Measurements from ENCODE around the gene LSM11.

LSM11 gene

DNA sequence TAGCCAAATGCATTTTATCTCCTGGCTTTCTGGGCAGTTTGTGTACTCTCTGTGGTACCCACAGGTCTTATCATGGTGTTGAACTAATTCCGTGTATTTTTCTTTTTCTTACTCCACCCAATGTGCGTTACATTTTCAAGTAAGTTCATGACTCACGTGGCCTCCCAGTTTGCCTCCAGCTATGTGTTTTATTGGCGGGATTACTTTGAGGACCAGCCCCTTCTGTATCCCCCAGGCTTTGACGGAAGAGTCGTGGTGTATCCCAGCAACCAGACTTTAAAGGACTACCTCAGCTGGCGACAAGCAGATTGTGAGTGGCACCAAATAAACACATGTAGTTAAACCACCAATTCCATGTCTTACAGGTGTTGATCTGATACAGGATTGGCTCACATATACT lies 9.1 kb upstream of the LSM11 start:
- DNase-seq = no peak

DNA sequence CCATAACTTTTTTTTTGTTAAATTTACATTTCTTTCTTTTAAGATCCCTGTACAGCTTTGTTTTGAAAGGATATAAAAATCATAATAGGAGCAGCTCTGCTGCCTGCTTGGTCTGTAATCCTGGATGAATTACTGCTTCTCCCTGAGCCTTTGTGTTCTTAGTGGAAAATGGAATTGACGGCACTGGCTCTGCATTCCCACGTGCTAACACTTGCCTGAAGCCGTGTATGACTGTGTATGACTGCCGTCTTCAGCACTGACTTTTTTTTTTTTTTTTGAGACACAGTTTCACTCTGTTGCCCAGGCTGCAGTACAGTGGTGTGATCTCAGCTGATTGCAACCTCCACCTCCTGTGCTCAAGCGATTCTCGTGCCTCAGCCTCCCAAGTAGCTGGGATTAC lies 7.5 kb upstream of the LSM11 start:
- DNase-seq = no peak

DNA sequence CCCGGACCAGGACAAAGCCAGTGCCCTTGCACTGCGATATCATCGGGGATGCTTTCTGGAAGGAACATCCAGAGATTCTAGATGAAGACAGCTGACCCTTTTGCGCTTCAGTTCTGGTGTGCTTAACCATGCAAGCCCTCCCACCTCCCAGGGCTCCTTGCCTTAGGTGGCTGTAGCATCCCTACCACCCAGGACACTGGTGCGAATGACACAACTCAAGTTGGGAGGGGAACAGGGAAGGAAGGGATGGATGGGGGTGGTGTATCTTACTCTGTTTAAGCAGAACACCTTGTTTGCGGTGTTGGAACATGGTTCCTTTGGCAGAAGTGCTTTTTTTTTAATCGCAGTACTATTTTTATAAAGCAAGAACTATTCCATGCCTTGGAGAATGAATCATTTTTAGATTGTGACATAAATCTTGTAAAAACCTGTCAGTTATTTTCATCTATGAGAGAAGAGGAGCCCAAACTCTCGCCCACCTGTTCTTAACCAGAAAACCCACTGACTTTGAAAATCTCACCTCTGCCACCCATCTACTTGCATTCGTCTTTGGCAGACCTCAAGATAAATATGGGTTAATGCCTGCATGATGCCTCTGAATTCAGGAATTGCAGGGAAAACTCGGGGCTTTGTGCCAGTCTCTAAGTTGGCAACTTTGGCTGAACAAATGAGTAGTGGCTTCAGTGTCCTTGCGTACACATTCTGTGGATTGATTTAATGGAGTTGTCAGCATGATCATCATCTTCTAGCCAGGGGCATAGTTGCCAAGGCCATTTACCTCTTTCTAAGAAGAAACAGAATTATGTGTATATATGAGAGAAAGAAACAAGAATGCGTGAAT lies 3.9 kb upstream of the LSM11 start:
- DNase-seq = no peak

DNA sequence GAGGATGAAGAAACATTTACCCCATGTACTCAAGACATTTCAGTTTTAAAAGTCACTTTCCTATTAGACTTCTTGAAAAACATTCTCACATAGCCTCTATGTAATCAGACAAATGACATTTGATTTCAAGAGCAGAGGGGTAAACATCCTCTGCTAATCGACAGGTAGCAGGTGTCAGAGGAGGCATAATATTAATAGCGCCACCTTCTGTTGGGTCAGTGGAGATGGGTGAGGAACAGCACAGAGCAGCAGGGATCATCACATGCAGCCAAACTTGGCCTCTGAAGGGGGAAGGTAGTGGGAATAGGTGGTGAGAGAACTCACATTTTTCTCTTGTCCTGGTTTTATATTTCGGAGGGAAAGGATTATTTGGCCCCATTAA lies 3.3 kb upstream of the LSM11 start:
- no peak for DNase-seq

DNA sequence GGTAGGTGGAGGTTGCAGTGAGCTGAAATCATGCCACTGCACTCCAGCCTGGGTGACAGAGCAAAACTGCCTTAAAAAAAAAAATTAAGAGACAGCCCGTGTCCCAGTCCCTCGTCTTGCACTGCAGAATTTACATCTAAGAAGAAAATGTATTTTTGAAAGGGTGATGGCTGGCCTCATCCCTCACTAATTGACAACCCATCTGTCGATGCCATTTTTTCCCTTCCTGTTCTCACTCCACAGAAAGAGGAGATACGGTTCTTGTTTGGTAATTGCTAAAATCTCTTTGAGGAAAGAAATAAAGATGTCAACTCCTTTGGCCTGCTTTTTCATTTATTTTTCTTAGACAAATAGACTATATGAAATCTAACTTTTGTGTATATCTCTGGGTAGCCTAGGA lies 2.4 kb upstream of the LSM11 start:
- DNase-seq = no peak

DNA sequence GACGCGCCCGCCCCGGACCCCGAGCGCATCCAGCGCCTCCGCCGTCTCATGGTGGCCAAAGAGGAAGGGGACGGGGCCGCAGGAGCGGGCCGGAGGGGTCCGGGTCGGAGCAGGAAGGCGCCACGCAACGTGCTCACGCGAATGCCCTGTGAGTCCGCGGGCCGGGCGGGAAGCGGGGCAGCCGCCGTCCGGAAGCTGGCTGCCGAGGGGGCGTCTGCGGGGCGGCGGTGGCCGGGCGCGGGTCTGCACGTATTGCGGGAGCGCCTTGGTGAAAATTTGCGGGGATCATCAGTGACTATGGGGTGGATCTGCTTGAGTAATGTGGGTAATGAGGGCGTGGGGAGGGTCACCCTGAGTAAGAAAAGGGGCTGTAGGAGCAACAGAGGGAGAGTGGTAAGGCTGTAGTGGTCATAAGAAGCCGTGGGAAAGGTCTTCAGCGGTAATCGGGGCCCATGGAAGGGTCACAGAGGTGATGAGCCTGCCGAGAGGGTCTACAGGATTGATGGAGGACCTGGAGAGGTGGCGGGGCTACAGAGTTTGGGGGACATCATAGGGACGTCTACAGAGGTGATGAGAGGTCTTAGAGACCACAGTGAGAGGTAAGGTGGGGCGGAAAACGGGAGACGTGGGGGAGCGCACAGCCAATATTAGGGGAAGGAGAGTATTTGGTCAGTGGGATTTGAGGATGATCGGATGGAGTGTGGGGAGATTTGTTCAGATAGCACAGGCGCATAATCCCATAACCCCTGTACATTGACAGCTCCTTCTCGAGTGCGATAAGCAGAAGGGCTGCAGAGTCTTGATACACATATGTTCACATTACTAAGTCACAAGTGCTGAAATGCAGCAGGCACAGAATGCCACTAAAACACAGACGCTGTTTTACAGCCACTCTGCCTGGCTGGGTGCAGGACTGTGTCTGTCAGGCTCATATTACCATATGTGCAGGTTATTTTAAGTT lies 819 bp downstream of the LSM11 start:
- DNase-seq = no peak

DNA sequence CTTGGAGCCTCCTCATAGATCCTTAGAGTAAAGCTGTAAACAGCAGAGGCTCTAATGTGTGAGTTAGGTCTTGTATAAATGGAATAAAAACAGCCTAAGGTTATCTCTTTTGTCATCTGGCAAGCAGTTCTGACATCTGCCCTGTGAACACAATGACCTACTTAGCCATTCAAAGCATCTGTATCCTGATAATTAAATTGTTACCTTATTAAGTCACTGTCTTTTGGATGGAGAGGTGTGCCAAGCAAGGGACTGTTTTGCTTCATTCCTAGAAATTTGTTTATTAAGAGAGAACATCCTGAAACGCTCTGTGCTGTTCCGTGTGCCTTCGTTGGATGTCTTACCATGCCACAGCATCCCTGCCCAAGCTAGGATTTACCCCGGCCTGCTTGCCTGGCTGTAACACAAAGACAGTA lies 1.5 kb downstream of the LSM11 start:
- no peak for DNase-seq

DNA sequence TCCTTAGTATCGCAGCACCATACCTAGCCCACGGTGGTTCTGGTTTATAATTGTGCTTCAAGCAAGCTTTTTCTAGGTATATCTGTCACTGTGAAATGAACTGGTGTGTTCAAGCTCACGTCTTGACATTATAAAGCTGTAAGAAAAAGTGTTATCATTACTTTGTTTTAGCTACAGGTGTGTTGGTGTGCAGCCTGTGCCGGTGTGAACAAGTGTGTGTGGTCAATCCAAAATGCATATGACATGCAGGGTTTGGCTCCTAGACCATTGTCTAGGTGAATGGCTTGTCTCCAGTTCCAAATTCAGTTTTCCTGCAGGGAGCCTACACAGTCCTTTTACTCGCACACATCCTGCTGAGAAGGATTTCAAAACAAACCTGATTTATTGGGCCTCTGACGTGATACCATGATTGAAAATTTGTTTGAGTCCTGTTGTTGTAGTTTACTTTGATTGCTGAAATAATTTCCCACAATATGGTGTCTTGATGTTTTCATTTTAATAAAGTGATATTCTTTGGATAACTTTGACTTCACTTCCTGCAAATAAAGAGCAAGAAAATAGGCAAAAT lies 3.7 kb downstream of the LSM11 start:
- DNase-seq = no peak

DNA sequence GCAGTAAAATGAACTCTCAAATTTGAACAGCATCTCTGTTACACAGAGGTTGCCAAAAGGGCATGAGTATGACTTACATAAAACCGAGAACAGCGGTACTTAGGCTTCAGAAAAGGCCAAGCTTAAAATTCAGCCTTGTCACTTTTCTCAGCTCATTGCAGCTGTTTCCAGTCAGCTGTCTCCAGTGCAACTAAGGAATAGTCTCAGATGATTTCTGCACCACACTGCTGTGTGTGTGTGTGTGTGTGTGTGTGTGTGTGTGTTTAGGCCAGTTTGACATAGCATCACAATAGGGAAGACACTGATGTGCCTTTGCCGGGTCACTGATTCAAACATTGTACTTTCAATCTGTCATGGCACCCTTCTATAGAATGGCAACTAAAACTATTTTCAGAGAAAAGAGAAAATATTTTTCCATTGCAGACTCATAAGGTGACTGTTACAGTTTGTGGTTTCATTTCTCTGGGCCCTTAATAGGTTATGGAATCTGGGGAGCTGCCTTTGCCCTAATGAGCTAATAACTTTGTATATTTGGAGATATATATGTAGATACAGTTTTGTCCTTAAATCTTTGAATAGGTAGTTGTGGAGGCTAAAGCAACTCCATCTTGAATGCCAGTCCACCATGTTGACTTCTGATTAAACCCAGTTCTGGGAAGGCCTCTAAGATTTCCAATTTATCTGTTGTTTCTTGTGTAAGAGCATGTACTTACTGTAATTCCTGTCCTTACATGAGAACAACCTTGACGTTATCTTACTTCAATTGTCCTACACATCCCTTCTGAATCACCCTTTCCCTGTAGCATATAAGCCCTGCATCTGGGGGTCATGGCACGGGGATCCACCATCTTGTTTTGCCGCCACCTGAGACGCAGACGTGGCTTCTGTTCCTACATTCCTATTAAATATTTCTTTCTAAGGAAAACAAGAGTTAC lies 4.5 kb downstream of the LSM11 start:
- DNase-seq = peak; percentile 23

DNA sequence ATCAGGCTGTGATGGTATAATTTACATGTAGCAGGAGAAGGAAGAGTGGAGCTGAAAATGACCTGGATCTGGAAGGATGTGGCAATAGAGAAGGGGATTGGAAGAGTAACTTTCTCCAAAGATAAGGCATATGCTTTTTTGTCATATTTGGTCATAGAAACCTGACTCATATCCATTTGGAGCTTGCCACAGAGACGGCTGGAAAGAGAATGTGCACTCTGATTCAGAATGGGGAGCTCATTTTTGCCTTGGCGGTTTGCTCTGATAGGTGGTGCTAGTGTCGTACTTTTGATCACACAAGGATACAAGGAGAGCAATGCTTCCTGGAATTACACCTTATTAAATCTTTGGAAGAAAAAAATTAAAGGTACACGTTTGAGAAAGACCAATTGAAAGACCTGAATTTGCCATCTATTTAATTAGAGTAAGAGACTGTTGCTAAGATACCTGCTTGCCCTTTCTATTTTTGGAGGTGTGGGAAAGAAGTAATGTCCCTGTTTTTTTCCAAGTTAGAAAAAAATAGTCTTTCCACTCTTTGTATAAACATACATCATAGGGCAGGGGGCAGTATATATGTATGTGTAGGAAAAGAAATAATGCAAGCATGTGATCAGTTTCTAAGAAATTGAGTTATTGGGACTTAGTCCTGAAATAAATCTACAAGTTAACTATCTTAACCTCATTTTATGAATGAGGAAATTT lies 5.4 kb downstream of the LSM11 start:
- DNase-seq = peak; percentile 84

DNA sequence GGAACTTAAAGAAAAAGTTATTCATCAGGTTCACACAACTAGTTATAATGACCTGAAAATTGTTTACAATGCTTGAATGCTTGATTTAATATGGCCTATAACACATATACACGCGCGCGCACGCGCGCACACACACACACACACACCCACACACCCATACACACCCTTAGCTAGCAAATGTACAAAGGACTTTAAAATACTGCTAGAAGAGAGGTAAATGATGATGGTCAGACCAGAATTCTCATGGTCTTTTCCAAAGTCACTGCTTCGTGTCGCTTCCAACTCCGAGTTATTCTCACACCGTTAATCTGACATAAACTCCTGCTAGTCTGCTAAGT lies 5.9 kb downstream of the LSM11 start:
- DNase-seq = no peak

DNA sequence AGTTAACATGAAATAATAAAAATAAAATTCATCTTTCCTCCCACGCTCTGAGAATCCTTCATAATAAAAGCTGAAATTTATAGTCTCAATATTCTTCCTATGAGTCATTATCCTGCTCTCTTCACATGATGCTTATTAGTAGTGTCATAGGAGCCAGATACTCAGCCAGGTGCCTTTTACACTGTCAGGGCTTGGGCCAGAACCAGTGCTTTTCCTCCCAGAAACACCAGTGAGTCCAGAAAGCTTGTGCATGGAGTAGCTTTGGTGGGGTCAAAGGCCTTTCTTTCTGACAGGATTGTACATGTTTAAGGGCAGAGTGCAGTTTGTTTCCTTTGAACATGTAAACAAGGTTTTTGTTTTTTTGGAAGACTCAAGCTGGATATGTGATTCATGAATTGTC lies 6.8 kb downstream of the LSM11 start:
- DNase-seq = peak; percentile 44

DNA sequence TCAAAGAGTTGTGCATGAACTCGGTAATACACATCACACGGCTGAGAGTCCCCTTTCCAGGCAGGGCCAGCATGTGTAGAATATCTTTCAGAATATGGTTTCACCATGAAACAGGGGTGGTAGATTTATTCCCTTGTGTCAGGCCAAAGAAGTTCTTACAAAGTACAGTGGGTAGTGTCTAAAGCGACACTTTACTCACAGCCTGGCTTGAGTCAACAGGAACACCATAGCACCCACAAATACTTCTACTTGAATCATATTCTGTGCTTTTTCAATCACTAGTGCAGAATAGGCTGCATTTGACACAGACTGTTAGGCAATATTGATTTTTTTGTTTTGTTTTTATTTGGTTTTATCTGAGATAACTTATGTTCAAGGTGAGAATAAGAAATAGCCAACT lies 12.6 kb downstream of the LSM11 start:
- DNase-seq = no peak

DNA sequence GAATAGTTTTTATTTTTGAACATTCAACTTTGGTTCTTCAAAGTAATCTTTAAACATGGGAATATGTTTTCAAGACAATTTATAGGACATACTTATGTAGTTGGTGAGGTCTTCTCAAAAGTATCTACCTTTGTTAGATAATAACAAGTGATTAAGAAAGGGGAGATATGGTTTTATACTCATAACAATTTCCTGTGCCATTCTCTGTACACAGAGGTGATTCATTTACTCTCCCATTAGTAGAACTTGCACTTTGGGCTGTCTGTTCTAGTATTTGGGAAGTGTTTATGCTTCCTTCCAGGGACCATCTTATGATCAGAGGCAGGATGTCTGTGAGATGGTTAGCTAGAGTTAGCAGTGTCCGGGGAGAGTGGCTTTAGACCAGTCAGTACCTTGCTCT lies 15.2 kb downstream of the LSM11 start:
- no peak for DNase-seq

DNA sequence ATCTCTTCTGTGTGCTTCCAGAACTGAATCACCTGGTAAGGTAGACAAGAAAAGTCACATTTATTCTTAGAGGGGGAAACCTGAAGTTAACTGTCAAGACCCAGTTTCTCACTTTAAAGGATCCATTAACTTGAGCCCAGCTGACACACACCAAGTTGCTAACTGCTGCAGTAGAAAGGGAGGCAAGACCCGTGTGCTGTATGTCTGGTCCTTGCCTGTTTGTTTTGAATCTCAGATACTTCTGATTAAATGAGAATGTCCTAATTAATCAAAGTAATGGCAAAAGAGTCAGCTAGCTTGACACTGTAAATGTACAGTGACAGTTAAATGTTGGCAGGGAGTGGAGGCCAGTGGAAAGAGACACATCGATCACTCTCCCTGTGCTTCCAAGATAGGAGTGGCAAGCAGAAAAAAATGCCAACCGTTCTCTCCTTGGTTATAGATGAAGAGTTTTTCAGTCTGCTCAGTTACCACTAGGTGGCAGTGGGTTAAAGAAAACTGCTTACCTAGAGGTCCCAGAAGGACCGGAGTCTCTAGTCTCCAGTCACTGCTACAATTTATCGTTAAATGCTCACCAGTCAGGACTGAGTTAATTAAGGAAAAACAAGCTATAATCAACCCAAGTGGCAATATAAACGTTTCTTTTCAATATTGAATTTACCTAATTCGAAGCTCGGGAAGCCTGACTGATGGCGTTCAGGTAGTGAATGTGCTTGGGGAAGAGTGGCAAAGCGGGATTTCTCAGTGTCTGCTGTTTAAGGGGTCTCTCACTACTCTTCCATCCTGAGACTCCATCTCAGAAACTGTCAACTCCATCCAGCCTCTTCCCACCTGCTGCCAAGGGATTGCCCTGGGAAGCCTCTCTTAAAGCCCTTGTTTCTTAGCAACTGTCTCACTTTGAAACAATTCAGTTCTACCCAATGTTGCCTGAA lies 18.4 kb downstream of the LSM11 start:
- peak; percentile 68 for DNase-seq

DNA sequence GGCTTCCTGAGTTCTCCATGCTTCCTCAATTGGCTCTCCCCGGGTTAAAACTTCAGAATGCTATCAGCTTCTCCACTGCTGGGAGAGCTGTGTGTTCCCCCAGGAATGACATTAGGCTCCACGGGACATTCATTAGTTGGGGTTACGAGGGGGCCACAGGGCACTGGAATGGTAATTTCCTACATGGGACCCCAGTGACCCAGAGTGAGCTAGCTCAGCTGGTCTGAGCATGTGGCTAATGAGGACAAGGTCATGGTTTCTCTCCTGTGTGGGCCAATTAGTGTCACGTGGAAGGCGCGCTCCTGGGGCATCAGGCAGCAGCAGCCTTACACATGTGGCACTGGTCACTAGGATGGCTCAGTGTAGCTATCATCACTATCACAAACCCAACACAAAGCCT lies 21.0 kb downstream of the LSM11 start:
- DNase-seq = no peak

DNA sequence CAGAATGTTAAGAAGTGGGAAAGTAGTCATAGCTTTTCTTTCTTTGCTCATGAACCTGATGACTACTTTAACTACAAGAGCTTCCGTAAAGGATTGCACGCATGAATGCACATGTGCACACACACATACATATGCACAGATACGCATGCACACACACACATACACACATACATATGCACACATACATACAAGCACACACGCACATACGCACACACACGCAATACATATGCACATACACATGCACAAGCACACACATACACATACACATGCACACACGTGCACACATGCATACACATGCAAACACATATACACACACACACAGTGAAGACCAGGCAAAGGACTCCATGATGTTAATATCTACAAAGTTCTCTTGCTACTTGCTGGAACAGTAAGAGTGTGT lies 22.9 kb downstream of the LSM11 start:
- DNase-seq = no peak

DNA sequence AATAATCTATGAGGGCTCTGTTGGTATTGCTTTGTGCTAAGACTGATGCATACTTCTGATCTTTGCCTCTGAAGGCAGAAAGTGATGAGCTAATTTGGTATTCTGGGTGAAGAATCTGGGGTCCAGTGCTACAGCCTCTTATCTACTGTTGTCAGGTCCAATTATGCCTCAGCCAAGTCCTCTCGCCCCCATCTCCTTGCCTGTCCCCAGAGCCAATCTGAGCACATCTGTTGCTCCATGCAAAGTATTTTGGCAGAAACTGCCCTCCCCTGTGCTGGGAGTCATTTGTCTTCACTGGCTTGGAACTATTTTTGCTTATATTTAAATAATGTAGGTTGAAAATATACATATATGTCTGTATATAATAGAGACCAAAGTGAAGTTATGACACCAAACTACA lies 23.4 kb downstream of the LSM11 start:
- DNase-seq = no peak

DNA sequence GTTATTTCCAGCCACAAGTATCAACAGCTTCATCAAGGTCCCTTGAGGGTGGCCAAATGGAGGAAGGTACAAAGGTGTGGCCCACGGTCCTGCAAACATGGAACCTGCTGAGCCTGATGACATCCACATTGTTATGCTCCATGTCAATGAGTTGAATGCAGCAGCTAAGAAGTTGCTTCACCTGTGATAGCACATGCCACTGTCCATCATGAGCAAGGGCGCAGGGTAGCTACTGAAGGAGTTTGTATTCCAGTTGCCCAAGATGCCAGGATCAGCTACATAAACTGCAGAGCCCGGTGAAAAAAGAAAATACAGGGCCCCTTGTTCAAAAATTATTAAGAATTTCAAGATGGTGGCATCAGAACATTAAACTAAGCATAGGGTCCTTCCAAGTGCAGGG lies 24.2 kb downstream of the LSM11 start:
- DNase-seq = no peak

DNA sequence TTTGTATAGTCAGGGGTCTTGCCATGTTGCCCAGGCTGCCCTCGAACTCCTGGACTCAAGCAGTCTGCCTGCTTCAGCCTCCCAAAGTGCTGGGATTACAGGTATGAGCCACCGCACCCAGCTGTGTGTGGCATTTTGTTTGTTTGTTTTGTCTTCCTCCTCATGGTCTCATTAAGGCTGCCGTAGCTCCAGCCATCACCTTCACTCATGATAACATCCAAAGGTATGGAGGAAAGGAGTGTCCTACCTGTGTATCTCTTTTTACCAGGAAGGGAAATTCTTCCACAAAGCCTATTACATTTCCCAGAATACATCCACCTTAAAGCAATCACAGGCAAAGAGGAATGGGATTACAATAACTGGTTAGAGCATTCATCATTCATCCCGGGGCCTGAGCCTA lies 27.2 kb downstream of the LSM11 start:
- DNase-seq = no peak

DNA sequence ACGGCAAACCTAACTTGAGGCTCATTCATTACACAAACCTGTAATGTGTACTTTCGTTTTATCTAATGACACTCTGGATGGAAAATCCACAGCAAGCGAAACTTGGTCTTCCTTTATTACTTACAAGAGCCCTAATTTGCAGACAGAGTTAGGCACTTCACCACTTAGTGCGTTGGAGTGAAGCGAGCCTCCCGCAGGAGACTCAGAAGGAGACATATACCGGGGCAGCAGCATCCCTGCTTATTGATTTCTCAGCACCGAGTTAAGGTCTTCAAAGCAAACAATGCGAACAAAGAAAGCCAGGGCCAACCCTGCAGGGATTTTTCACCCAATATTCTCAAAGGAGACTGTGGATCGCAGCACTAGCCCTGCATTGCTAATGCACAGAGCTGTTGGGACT lies 28.6 kb downstream of the LSM11 start:
- DNase-seq = no peak
